Measurements from ENCODE around the gene SETD2. TPM values are rescaled to one million over a fixed set of nuclear protein-coding genes. Genes with fewer than 3 reads are reported as not detected.

The SETD2 gene
- total and polyA plus RNA-seq, 7 donors: 12.0 to 72.6 (median 52.3) TPM

DNA sequence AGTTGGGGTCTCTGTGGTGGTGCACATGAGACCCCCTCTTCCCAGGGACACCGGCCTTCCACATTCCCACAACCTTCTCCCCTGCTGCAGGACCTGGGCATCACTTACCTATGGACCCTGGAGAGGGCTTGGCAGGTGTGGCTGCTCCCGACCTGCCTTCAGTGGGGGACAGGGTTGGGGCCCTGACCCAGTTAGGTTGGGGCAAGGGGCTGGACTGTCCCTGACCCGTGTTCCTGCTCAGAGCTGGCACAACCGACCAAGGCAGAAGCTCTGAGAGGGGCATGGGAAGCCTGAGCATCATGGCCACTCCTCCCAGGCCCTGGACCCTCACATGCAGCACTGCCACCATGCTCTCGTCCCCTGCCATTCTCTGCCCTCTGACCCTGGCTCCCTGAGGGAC lies 178.3 kb downstream of the SETD2 start:
- Histone ChIP-seq H3K4me3 (no peak overlapping the region), H3K9me3 (no peaks in the 10 kb centered on the region), H3K27ac (no peak overlapping the region), H3K4me1 (peaks cover 0 to 16% (median 6%) of the 10 kb centered on the region in 4 donors), H3K36me3 (no peaks in the 10 kb centered on the region), H3K27me3 (no peaks in the 10 kb centered on the region)
- TF ChIP-seq EP300 (IDR thresholded peaks at IDR 0.05) (no peak), POLR2AphosphoS5 (IDR thresholded peaks at IDR 0.05) (no peak), POLR2A (IDR thresholded peaks at IDR 0.05) (no peak)
- TF ChIP-seq, protein P1, sequence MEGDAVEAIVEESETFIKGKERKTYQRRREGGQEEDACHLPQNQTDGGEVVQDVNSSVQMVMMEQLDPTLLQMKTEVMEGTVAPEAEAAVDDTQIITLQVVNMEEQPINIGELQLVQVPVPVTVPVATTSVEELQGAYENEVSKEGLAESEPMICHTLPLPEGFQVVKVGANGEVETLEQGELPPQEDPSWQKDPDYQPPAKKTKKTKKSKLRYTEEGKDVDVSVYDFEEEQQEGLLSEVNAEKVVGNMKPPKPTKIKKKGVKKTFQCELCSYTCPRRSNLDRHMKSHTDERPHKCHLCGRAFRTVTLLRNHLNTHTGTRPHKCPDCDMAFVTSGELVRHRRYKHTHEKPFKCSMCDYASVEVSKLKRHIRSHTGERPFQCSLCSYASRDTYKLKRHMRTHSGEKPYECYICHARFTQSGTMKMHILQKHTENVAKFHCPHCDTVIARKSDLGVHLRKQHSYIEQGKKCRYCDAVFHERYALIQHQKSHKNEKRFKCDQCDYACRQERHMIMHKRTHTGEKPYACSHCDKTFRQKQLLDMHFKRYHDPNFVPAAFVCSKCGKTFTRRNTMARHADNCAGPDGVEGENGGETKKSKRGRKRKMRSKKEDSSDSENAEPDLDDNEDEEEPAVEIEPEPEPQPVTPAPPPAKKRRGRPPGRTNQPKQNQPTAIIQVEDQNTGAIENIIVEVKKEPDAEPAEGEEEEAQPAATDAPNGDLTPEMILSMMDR (IDR thresholded peaks at IDR 0.05): no peak
- DNase-seq: no peak
- 84 to 95% methylated on average over 5 of the region's 5 CpGs for WGBS, 2 donors
- intact Hi-C loops (cut with DNase I): no loop called here

DNA sequence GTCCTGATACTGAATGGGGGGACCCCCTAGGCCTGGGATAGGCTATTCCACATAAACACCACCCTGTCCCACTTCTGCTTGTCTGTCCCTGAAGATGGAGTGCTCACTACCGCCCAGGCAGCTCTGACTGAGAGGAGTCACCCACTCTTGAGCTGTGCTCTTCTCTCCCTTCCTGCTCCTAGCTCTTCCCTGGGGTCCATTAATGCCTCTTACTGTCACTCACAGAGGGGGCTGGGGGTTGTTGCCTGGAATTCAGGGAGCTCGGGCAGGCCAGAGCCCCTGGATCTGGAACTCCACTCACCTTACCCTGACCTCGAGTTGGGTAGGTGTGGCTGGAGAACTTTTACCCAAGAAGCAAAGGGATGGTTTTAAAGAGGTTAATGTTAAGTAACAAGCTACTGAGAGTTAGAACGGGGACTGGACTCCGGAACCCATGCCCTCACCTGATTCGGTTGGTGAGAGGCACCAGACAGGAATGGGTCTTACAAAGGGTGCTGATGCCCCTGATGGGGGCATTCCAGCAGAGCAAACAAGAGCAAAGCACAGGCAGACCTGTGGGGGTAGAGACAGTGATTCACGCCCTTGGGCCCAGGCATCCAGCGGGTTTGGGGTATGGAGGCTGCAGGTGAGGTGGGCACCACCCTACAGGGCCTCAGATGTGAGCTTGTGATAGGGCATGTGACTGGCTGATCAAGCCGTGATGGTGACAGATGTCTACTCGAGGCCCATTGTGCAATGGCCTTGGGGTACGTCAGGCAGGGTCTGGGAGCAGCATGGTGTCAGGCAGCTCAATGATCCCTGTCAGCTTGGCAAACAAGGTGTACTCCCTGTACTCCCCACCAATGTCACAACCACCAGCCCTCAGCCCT lies 179.1 kb downstream of the SETD2 start:
- peaks cover 0 to 22% (median 13%) of the 10 kb centered on the region in 4 donors for H3K4me1 ChIP-seq
- no peaks in the 10 kb centered on the region for H3K36me3 ChIP-seq
- H3K27ac ChIP-seq: no peak overlapping the region
- DNase-seq: no peak
- H3K9me3 ChIP-seq: no peaks in the 10 kb centered on the region
- H3K27me3 ChIP-seq: no peaks in the 10 kb centered on the region
- WGBS, 2 donors: 83 to 86% methylated on average over 11 of the region's 11 CpGs
- intact Hi-C loops (cut with DNase I): no loop called here
- TF ChIP-seq, protein P1 (IDR thresholded peaks at IDR 0.05): no peak
- TF ChIP-seq EP300 (IDR thresholded peaks at IDR 0.05) (no peak), POLR2A (IDR thresholded peaks at IDR 0.05) (no peak), POLR2AphosphoS5 (IDR thresholded peaks at IDR 0.05) (no peak)
- no peak overlapping the region for H3K4me3 ChIP-seq

DNA sequence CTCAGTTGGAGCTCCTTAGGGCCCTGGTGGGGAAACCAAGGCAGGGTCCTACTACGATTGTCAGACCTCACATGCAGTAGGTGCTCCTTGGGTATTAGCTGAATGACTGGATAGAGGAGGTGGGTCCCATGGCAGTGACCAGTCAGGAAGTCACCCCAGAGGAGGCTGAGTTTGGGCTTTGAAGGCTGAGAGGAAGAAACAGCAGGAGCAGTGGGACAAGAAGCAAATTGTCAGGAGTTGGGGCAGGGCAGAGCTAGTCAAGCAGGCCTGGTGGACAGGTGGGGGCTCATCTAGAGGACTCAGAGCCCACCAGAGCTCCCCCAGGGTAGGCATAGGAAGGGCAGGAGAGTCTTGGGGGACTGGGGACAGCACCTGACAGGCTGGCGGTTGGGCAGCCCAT lies 181.4 kb downstream of the SETD2 start:
- no peak for TF ChIP-seq EP300 (IDR thresholded peaks at IDR 0.05)
- no peak for TF ChIP-seq POLR2A (IDR thresholded peaks at IDR 0.05)
- TF ChIP-seq POLR2AphosphoS5 (IDR thresholded peaks at IDR 0.05): no peak
- TF ChIP-seq, protein P1 (IDR thresholded peaks at IDR 0.05): no peak
- 32 to 68% methylated on average over 2 of the region's 2 CpGs for WGBS, 2 donors
- no peak for DNase-seq
- Histone ChIP-seq H3K9me3 (no peaks in the 10 kb centered on the region), H3K36me3 (no peaks in the 10 kb centered on the region), H3K27ac (peak overlapping the region in 1 of 4 donors; percentile 42), H3K4me1 (peaks cover 0 to 33% (median 30%) of the 10 kb centered on the region in 4 donors), H3K4me3 (no peak overlapping the region), H3K27me3 (no peaks in the 10 kb centered on the region)
- intact Hi-C loops (cut with DNase I): no loop called here

DNA sequence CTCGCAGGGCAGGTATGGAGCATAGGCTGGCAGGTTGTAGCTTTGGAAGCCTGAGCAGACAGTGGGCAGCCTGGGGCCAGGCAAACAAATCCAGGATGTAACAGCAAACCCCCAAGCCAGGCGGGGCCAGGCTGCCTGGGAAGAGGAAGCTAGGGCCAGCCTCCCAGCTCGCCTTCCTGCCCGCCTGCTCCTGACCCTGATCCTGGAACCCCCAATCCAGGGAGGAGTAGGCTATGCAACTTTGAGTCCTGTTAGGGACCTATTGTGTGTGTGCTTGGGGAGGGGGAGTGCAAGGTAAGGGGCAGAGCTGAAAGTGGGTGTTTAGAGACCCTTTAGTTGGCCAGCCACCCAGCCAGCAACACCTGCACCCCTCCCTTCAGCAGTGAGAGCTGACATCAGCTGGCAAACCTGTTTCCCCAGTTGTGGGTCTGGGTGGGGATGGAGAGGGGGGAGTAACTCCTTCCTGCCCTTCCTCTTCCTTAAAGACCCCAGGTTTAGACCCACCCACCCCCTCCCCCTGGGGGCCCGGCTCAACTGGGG lies 181.9 kb downstream of the SETD2 start:
- Histone ChIP-seq H3K36me3 (no peaks in the 10 kb centered on the region), H3K9me3 (no peaks in the 10 kb centered on the region), H3K27me3 (no peaks in the 10 kb centered on the region), H3K4me3 (no peak overlapping the region), H3K4me1 (peaks cover 0 to 35% (median 33%) of the 10 kb centered on the region in 4 donors), H3K27ac (peak overlapping the region in 2 of 4 donors; percentile 28 to 42)
- DNase-seq: no peak
- WGBS, 2 donors: 11 to 37% methylated on average over 5 of the region's 5 CpGs
- TF ChIP-seq, protein P1 (IDR thresholded peaks at IDR 0.05): no peak
- no peak for TF ChIP-seq POLR2AphosphoS5 (IDR thresholded peaks at IDR 0.05)
- no peak for TF ChIP-seq EP300 (IDR thresholded peaks at IDR 0.05)
- TF ChIP-seq POLR2A (IDR thresholded peaks at IDR 0.05): no peak
- intact Hi-C loops (cut with DNase I): no loop called here

Data from sigmoid colon (tissue), 7 donors.